DND-41 (cell line): ENCODE results near the gene DDT.
"Not testable (repeated sequence)": the region's sequence is repeated elsewhere in the genome, so short reads cannot be mapped to it uniquely, and the experiment has no call there.

Experiments
- ATAC-seq: fragments of 200-7000 bp; cut with Tn5 transposase; 3 replicates; pipeline ENCODE4 v1.9.1; 2021; ENCODE audit warnings: low read depth; ENCODE audit not compliant: insufficient read depth
- DNase-seq: peaks from one replicate; pipeline ENCODE4 v3.0.0-alpha.2; 2020
- H2AFZ ChIP-seq: 2 replicates; pipeline ENCODE4 v1.6.0; 2012; ENCODE audit warnings: low read depth, low read length
- H3K27ac ChIP-seq: 2 replicates; pipeline ENCODE4 v1.5.1; 2012; ENCODE audit warnings: low read length, inconsistent platforms
- H3K27me3 ChIP-seq: fragments of 200-600 bp; sonication (generic); 2 replicates; pipeline ENCODE4 v1.6.0; 2012; ENCODE audit warnings: low read length, mild to moderate bottlenecking, inconsistent platforms; ENCODE audit not compliant: insufficient read depth, poor library complexity
- H3K36me3 ChIP-seq: 2 replicates; pipeline ENCODE4 v1.5.1; 2012; ENCODE audit warnings: low read length, inconsistent platforms; ENCODE audit not compliant: insufficient read depth
- H3K4me1 ChIP-seq: 2 replicates; pipeline ENCODE4 v1.5.1; 2012; ENCODE audit warnings: mild to moderate bottlenecking, low read length; ENCODE audit not compliant: insufficient read depth
- H3K4me2 ChIP-seq: 2 replicates; pipeline ENCODE4 v1.6.0; 2012; ENCODE audit warnings: mild to moderate bottlenecking, moderate library complexity, low read length, inconsistent platforms; ENCODE audit not compliant: insufficient read depth
- H3K4me3 ChIP-seq, 2 experiments: fragments of 200-600 bp in 1 of 2; shearing (Covaris generic) in 1 of 2; 2 replicates each; pipeline ENCODE4 v1.5.1; 2012 to 2016; ENCODE audit warnings: inconsistent platforms in 2 of 2, low read length in 2 of 2, mild to moderate bottlenecking in 2 of 2, low read depth in 1 of 2, moderate library complexity in 1 of 2
- H3K79me2 ChIP-seq: 2 replicates; pipeline ENCODE4 v1.6.0; 2012; ENCODE audit warnings: low read length, inconsistent platforms; ENCODE audit not compliant: insufficient read depth
- H3K9ac ChIP-seq: 2 replicates; pipeline ENCODE4 v1.6.0; 2012; ENCODE audit warnings: low read depth, mild to moderate bottlenecking, inconsistent platforms, low read length, moderate library complexity
- H3K9me3 ChIP-seq: 2 replicates; pipeline ENCODE4 v1.5.1; 2012; ENCODE audit warnings: low read length, moderate library complexity, mild to moderate bottlenecking, inconsistent platforms; ENCODE audit not compliant: insufficient read depth, severe bottlenecking
- H4K20me1 ChIP-seq: 2 replicates; pipeline ENCODE4 v1.6.0; 2012; ENCODE audit warnings: low read length; ENCODE audit not compliant: insufficient read depth
- EZH2 ChIP-seq: IDR thresholded peaks from 3 replicates; pipeline ENCODE4 v1.6.1; 2012; ENCODE audit warnings: borderline replicate concordance, low read depth, mild to moderate bottlenecking, moderate library complexity, low read length, inconsistent platforms; ENCODE audit not compliant: severe bottlenecking
- TF ChIP-seq, protein P1 (sequence below): IDR thresholded peaks from 2 replicates; pipeline ENCODE4 v1.5.1; 2012; ENCODE audit warnings: borderline replicate concordance, low read length, moderate library complexity, mild to moderate bottlenecking; ENCODE audit not compliant: poor library complexity, severe bottlenecking; ENCODE audit errors: extremely low read depth

DDT gene

DNA sequence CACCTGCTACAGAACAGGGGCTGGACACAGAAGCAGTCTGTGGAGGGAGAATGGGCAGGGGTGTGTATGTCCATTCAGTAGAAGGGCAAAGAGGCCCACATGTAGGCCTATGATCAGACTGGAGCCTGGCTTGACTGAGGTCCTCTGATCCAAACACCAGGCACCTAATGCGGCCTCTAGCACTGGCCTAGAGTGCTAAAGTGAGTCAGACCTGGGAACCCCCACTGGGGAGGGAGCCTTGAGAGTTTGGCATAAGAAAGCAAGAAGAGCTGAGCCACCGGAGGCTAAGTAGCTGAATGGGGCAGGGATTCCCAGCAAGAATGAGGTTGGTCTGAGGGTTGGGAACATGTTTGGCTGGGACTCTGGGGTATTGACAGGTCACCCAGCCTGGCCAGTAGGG is 22.9 kb downstream of the DDT start:
- H3K4me1 ChIP-seq, H3K27ac ChIP-seq, H3K9ac ChIP-seq, H3K27me3 ChIP-seq, H4K20me1 ChIP-seq, H3K36me3 ChIP-seq, DNase-seq, H2AFZ ChIP-seq, H3K4me3 ChIP-seq, ATAC-seq, H3K79me2 ChIP-seq, H3K9me3 ChIP-seq, H3K4me2 ChIP-seq: not testable (repeated sequence)

DNA sequence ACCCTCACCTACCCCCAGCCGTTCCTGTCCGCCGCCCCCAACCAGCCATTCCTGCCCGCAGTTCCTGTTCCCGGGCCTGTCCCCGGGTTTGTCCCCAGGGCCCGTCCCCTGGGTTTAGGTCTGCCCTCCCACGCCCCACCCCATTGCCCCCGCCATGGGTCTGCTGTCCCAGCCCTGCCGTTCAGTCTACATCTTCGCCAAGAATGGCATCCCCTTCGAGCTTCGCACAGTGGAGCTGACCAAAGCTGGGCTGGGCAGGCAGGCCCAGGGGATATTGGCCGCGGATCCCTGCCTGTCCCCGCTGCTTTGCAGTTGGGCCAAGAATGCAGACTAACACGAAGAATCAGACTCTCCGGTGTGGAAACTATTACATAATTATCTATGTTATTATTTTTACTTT is 24.5 kb downstream of the DDT start:
- not testable (repeated sequence) for H3K79me2 ChIP-seq, H3K27me3 ChIP-seq, H3K4me1 ChIP-seq, H4K20me1 ChIP-seq, H3K9ac ChIP-seq, H3K36me3 ChIP-seq, H2AFZ ChIP-seq, H3K9me3 ChIP-seq, DNase-seq, ATAC-seq, H3K4me3 ChIP-seq, H3K27ac ChIP-seq, H3K4me2 ChIP-seq

DNA sequence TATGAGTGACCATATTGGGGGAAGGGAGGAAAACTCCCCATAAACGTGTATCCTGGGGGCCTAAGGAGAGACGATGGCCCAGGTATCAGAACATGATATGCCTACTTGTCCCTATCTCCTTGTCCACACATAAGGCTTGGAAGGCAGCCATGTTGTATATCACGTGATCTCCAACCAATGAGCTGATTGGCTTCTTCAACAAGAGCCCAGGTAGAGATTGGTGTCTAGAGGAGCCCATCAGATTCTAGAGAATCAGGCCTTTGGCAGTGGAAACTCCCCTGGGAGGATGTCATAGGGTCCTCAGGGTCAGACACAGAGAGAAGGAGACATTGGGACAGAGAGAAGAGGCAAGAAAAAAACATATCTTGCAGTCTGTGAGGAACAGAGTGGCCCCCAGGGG is 26.9 kb downstream of the DDT start:
- H3K4me3 ChIP-seq, H3K4me1 ChIP-seq, H3K9me3 ChIP-seq, ATAC-seq, H3K79me2 ChIP-seq, H4K20me1 ChIP-seq, H3K4me2 ChIP-seq, H3K36me3 ChIP-seq, H3K27ac ChIP-seq, H3K9ac ChIP-seq, DNase-seq, H3K27me3 ChIP-seq, H2AFZ ChIP-seq: not testable (repeated sequence)

DNA sequence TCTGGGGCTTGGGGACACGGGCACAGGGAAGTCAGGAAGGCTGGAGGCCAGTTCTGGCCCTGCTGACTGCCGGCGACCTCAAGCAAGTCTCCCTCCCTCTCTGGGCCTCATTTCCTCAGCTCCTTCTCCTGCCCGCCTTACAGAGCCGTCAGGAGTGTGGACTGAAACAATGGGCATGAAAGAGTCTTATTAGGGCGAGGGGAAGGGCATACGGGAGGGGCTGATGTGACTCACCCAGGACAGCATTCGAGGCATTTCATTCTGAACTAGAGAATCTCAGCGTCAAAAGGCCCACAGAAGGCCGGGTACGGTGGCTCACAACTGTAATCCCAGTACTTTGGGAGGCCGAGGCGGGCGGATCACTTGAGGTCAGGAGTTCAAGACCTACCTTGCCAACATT is 34.1 kb downstream of the DDT start:
- H3K79me2 ChIP-seq, H3K9ac ChIP-seq, H3K9me3 ChIP-seq, H3K4me1 ChIP-seq, H4K20me1 ChIP-seq, H3K4me2 ChIP-seq, H3K27me3 ChIP-seq, DNase-seq, H2AFZ ChIP-seq, H3K36me3 ChIP-seq, H3K4me3 ChIP-seq, H3K27ac ChIP-seq, ATAC-seq: not testable (repeated sequence)

DNA sequence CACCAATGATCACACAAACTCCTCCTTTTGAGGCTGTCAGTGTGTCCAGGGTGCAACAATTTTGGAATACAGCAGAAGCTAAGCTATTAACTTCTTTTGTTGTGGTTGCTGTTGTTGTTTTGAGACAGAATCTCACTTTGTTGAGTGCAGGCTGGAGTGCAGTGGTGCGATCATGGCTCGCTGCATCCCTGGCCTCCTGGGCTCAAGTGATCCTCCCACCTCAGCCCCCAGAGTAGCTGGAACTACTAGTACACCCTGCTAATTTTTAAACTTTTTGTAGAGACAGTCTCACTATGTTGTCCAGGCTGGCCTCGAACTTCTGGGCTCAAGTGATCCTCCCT is 35.3 kb downstream of the DDT start:
- no peaks in the 10 kb centered on the region for H4K20me1 ChIP-seq
- no peaks in the 10 kb centered on the region for H3K36me3 ChIP-seq
- H3K27ac ChIP-seq = no peak overlapping the region
- no peaks in the 10 kb centered on the region for H3K27me3 ChIP-seq
- H3K9me3 ChIP-seq = no peaks in the 10 kb centered on the region
- no peak overlapping the region for H3K9ac ChIP-seq
- TF ChIP-seq EZH2 = no peak
- TF ChIP-seq, protein P1, sequence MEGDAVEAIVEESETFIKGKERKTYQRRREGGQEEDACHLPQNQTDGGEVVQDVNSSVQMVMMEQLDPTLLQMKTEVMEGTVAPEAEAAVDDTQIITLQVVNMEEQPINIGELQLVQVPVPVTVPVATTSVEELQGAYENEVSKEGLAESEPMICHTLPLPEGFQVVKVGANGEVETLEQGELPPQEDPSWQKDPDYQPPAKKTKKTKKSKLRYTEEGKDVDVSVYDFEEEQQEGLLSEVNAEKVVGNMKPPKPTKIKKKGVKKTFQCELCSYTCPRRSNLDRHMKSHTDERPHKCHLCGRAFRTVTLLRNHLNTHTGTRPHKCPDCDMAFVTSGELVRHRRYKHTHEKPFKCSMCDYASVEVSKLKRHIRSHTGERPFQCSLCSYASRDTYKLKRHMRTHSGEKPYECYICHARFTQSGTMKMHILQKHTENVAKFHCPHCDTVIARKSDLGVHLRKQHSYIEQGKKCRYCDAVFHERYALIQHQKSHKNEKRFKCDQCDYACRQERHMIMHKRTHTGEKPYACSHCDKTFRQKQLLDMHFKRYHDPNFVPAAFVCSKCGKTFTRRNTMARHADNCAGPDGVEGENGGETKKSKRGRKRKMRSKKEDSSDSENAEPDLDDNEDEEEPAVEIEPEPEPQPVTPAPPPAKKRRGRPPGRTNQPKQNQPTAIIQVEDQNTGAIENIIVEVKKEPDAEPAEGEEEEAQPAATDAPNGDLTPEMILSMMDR = no peak
- DNase-seq = no peak
- no peak for ATAC-seq
- no peak overlapping the region for H3K4me2 ChIP-seq
- no peak overlapping the region for H2AFZ ChIP-seq
- H3K4me3 ChIP-seq = no peak overlapping the region
- no peaks in the 10 kb centered on the region for H3K4me1 ChIP-seq
- no peaks in the 10 kb centered on the region for H3K79me2 ChIP-seq
